Cardiac fibroblast (primary cell): ENCODE results near the gene PAMR1.

Experiments used
- DNase-seq, 2 donors: peaks; one replicate each; pipeline versions ENCODE4 v3.0.0 to v3.0.0-alpha.2; 2010; ENCODE audit warnings: low read depth in 2 of 2
- H3K4me3 ChIP-seq, 2 donors: replicated peaks in 1 of 2; 1 replicate in 1 of 2; 2 replicates in 1 of 2; pipeline ENCODE4 v1.5.1; 2011; ENCODE audit warnings: low read depth in 2 of 2, low read length in 2 of 2, mild to moderate bottlenecking in 2 of 2, moderate library complexity in 1 of 2
- CTCF ChIP-seq: IDR thresholded peaks from one replicate; pipeline ENCODE4 v1.5.1; 2011; ENCODE audit warnings: low read depth, mild to moderate bottlenecking, low read length, inconsistent platforms

Gene PAMR1

GRCh38 chr11:35545391-35546003, 20.1 kb upstream of the PAMR1 start:
- no peak for TF ChIP-seq CTCF

GRCh38 chr11:35543481-35543880, 18.1 kb upstream of the PAMR1 start:
- TF ChIP-seq CTCF, result no peak
- H3K4me3 ChIP-seq, result no peak overlapping the region
- no peak for DNase-seq

More at GRCh38 chr11:35545391-35546003, 20.1 kb upstream of the PAMR1 start:
- no peak for DNase-seq
- no peak overlapping the region for H3K4me3 ChIP-seq

GRCh38 chr11:35541621-35542375, 16.4 kb upstream of the PAMR1 start:
- DNase-seq, result peak; percentile 88 to 92

GRCh38 chr11:35540526-35540925, 15.1 kb upstream of the PAMR1 start:
- no peak for TF ChIP-seq CTCF
- no peak overlapping the region for H3K4me3 ChIP-seq
- DNase-seq, result peak; percentile 61

More at GRCh38 chr11:35541621-35542375, 16.4 kb upstream of the PAMR1 start:
- TF ChIP-seq CTCF, result no peak
- no peak overlapping the region for H3K4me3 ChIP-seq

DNA sequence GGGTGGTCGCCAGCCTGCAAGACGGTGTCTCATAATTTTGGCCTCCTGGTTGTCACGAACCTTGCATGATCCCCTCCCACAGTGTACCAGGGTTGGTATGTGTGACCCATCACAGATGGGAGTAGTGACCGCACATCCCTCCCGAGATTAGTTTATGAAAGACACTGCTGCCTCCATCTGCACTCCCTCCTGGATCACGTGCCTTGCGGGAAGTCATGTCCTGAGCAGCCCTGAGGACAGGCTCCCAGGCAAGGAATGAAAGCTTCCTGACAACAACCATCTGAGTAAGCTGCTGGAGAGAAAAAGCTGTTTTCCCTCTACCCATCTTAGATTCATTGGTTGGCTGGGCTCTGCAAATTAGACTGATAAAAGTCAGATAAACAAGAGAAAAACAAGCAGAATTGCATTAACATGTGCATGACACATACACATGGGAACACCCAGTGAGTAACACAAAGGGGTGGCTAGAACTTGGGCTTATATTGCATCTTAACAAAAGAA, 14.4 kb upstream of the PAMR1 start:
- no peak for TF ChIP-seq CTCF
- DNase-seq, result peak; percentile 91 to 97
- H3K4me3 ChIP-seq, result no peak overlapping the region

DNA sequence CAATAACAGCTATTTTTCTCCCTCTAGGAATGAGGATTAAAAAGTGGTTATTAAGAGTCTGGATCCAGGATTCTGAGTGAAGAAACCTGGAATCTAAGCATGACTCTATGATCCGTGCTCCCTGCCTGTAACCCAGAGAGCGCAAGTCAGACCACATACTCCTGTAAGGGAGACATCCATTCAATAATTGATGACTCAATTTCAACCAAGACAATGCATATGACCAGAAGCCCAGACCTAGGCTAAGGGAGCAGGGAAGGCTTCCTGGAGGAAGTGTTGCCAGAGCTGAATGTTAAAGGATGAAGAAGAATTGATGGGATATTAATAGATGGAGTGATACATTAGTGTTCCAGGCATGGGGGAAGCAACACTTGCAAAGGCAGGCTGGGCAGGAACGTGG, 13.8 kb upstream of the PAMR1 start:
- no peak for TF ChIP-seq CTCF
- H3K4me3 ChIP-seq, result no peak overlapping the region
- peak in 1 of 2 donors; percentile 77 for DNase-seq
